Measurements from ENCODE around the gene AKR1E2.

AKR1E2 gene

GRCh38 chr10:4825868-4826791 lies at the start of gene AKR1E2:
AKR1E2 (plus strand) TSS chr10:4826207; CDS start chr10:4826325, 118 bp downstream.
- peak; percentile 90 for DNase-seq

- DNase-seq: no peak
Measured at GRCh38 chr10:4776234-4776638, 49.8 kb upstream of the AKR1E2 start.

- no peak for DNase-seq
Measured at GRCh38 chr10:4778761-4779160, 47.2 kb upstream of the AKR1E2 start.

GRCh38 chr10:4780091-4780490 lies 45.9 kb upstream of the AKR1E2 start:
- DNase-seq: no peak

- DNase-seq: peak; percentile 85
Measured at GRCh38 chr10:4780782-4781181, 45.2 kb upstream of the AKR1E2 start.

- no peak for DNase-seq
Measured at GRCh38 chr10:4781955-4782354, 44.1 kb upstream of the AKR1E2 start.

GRCh38 chr10:4784667-4785333 lies 41.2 kb upstream of the AKR1E2 start:
- DNase-seq: no peak

GRCh38 chr10:4786043-4786839 lies 39.8 kb upstream of the AKR1E2 start:
- no peak for DNase-seq

GRCh38 chr10:4790045-4790444 lies 36.0 kb upstream of the AKR1E2 start:
- DNase-seq: peak; percentile 33

GRCh38 chr10:4790922-4791321 lies 35.1 kb upstream of the AKR1E2 start:
- no peak for DNase-seq

GRCh38 chr10:4792381-4792780 lies 33.6 kb upstream of the AKR1E2 start:
- no peak for DNase-seq

- DNase-seq: no peak
Measured at GRCh38 chr10:4801405-4801804, 24.6 kb upstream of the AKR1E2 start.

GRCh38 chr10:4802711-4803487 lies 23.1 kb upstream of the AKR1E2 start:
- DNase-seq: no peak

- DNase-seq: no peak
Measured at GRCh38 chr10:4803822-4804221, 22.2 kb upstream of the AKR1E2 start.

GRCh38 chr10:4804465-4804864 lies 21.5 kb upstream of the AKR1E2 start:
- peak; percentile 73 for DNase-seq

- no peak for DNase-seq
Measured at GRCh38 chr10:4806534-4806933, 19.5 kb upstream of the AKR1E2 start.

GRCh38 chr10:4807761-4808507 lies 18.1 kb upstream of the AKR1E2 start:
- peak; percentile 87 for DNase-seq

- DNase-seq: no peak
Measured at GRCh38 chr10:4809156-4809555, 16.9 kb upstream of the AKR1E2 start.

GRCh38 chr10:4810092-4810491 lies 15.9 kb upstream of the AKR1E2 start:
- peak; percentile 55 for DNase-seq

- no peak for DNase-seq
Measured at GRCh38 chr10:4812046-4812445, 14.0 kb upstream of the AKR1E2 start.

- peak; percentile 83 for DNase-seq
Measured at GRCh38 chr10:4813023-4813422, 13.0 kb upstream of the AKR1E2 start.

GRCh38 chr10:4813496-4813895 lies 12.5 kb upstream of the AKR1E2 start:
- DNase-seq: no peak

Measured in fibroblast of skin of right quadriceps (primary cell).